GM18505 (cell line): ENCODE results near the gene BORCS5.

ENCODE experiments used
- ATAC-seq: cut with Tn5 transposase; IDR thresholded peaks from one replicate; pipeline ENCODE4 v1.9.1; 2021; ENCODE audit not compliant: unreplicated experiment
- POLR2A ChIP-seq: IDR thresholded peaks from 4 replicates; pipeline ENCODE4 v1.6.1; 2011; ENCODE audit warnings: borderline replicate concordance; ENCODE audit not compliant: insufficient read depth, insufficient read length; ENCODE audit errors: extremely low read depth

The BORCS5 gene

DNA sequence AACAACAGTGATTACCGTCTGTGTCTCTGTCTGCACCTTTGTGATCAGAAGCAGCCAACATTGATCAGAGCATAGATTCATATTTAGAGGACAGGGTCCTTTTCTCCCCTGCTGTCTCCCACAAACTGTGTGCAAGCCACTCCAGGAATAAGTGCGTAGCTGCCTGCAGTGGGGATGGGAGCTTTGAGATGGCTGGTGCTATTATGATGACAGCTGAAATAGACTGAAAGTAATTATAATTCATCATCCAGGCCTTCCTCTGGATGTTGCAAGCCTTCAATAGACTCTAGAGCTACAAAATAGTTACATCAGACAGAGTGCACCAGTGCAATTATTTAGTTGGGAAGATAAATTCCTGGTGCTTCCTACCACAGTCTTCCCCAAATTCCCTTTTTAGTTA lies 68.1 kb downstream of the BORCS5 start:
- TF ChIP-seq POLR2A: no peak
- no peak for ATAC-seq

DNA sequence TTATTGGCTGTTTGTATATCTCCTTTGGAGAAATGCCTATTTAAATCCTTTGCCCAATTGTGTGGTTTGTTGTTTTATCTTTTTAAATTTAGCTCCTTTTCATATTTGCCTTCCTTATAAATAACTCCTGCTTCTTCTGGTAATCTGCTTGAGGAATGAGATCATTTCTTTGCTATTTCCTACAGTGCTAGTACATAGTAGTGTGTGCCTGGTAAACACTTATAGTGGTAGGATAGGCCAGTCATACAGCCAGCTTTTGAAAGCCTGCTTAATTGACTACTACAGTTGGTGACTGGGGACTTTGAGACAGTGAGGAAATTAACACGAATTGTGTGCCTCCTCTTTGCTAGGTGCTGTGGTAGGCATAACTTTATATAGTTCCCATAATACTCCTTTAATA lies 68.7 kb downstream of the BORCS5 start:
- ATAC-seq: no peak
- TF ChIP-seq POLR2A: no peak

DNA sequence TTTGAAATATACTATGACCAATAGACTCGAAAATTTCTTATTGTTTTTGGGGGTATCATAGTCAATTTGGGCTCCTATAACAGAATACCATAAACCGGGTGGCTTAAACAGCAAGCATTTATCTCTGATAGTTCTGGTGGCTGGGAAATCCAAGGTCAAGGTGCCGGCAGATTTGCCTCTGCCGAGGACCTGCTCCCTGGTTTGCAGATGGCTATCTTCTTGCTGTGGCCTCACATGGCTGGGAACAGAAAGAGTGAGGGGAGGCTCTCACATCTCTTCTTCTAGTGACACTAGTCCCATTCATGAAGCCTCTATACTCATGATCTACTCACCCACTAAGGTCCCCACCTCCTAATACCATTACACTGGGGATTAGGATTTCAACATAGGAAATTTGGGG lies 70.7 kb downstream of the BORCS5 start:
- ATAC-seq: no peak
- TF ChIP-seq POLR2A: no peak

DNA sequence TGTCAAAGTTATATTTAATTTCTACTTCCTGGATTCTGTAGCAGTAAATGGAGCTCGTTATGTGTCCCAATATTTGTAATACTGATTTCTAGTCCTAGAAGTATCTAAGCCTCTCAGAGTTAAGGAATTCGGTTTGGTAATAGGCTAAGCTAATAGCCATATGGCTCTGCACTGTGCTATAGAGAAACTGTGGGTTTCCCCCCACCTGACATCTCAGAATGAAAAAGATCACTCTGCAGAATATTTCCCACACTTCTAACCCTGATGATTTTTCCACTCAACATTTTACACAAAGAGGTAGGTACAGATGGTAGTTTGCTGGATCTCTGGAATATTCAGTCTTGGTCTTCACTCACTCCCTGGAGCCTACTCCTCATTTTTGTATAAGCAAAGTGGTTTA lies 71.2 kb downstream of the BORCS5 start:
- ATAC-seq: no peak
- TF ChIP-seq POLR2A: no peak

DNA sequence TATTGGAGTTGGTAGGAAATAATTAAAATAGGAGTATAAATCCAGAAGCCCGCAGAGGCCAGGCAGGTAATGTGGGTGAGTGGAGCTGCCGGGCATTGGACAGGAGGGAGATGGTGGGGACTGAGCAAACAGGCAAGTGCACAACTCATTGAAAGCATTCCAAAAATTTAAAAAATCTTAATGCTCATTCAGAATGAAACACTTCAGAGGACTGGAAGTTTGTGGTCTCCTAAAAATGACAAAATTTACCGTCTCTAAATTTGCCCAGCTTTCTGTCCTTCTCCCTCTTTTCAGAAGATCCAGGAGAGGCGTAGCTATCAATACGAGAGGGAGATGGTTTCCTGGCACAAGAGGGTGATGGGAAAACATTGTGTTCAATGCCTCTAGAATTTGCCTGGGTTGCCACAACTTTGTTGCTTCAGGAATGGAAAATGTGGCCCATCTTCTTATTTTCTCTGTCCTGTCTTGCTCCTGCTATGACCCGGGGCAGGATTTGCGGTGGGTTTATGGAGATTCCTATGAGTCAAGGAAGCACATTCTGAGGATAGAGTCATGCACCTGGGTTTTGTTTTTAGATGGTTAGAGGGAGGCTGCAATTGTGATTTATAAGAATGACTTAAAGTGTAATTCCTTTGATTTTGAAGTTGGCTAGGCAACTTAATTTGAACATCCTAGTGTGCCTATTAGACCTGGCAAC lies 72.2 kb downstream of the BORCS5 start:
- no peak for ATAC-seq

DNA sequence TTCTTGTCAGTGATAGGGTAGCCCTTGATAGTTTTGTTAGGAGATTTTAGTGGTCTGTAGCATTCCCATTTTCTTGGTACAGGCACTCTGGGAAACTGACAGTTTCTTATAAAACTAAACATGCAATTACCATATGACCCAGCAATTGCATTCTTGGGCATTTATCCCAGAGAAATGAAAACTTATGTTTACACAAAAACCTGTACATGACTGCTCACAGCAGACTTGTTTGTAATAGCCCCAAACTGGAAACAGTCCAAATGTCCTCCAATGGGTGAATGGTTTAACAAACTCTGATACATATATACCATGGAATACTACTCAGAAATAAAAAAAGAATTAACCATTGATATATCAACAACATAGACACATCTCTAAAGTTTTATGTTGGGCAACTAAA lies 75.5 kb downstream of the BORCS5 start:
- TF ChIP-seq POLR2A: no peak
- no peak for ATAC-seq

More for the DNA sequence above, 72.2 kb downstream of the BORCS5 start:
- no peak for TF ChIP-seq POLR2A

DNA sequence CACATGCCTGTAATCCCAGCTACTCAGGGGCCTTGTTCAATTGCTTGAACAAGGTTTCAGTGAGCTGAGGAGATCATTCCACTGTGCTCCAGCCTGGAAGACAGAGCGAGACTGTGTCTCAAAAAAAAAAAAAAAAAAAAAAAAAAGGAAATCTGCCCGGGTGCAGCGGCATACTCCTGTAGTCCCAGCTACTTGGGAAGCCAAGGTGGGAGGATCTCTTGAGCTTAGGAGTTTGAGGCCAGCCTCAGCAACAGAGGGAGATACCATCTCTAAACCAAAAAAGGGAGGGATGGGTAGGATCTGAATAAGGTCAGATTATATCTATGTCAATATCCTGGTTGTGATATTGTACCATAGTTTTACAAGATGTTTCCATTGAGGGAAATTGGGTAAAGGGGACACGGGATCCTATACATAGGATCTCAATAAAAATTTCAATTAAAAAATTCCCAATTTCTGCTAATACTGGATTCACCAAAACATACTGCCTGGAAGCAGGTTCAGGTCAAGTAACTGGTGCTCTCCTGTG lies 76.4 kb downstream of the BORCS5 start:
- no peak for ATAC-seq
- no peak for TF ChIP-seq POLR2A

DNA sequence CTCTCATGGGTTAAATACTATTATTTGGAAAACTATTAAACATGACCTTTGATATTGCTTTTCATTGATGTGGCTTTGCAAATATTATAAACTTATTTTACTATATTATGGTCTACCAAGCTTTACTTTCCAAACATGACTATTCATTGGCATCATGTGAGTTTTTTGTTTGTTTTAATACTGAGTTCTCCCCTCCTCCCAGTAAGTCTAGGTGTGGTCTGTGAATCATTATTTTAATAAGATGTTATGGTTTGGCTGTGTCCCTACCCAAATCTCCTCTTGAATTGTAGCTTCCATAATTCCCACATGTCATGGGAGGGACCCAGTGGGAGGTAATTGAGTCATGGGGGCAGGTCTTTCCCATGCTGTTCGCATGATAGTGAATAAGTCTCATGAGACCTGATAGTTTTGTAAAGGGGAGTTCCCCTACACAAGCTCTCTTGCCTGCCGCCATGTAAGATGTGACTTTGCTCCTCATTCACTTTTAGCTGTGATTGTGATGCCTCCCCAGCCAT lies 80.0 kb downstream of the BORCS5 start:
- ATAC-seq: no peak
- no peak for TF ChIP-seq POLR2A

DNA sequence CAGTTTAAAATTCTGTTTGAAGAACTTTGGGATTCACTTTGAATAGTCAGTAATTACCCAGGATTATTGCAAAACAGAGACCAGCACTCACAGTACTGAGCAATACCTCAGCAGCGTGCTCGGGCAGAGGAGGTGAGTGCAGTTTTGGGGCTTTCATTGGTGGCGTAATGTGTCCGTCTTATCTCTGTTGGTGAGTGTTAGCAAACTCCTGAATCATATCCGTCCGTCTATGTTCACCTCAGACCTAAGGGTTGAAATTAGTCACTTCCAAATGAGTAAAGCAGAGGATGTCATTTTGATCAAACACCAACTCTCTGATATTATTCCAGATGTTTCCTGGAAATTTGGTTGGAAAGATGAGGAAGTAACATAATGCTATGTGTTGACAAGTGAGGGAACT lies 82.8 kb downstream of the BORCS5 start:
- no peak for TF ChIP-seq POLR2A
- ATAC-seq: no peak

DNA sequence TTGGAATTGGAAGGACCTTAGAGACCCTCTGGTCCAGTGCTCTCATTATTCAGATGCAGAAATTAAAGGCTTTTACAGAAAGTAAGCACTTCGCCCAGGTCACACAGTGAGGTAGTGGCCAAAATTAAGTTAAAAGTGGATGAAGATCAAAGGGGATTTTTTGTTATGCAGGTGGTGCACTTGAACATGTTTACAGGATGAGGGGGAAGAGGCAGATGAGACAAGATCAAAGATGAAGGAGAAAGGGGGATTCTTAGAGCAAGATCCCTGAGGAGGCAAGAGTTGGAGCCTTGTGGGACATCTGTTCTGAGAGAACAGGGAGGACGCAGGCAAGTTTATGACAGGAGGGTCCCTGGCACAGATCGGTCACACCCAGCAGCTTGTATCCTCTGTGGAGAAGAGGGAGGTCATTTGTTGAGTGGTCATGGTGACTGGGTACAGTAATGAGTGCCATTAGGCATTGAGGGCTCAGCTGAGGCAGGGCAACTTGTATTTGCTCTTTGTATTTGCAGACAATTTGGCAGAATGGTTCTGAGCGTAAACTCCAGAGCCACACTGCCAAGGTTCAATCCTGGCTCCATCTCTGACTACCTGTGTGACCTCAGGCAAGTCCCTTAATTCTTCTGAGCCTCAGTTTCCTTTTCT lies 84.0 kb downstream of the BORCS5 start:
- TF ChIP-seq POLR2A: no peak
- ATAC-seq: no peak

DNA sequence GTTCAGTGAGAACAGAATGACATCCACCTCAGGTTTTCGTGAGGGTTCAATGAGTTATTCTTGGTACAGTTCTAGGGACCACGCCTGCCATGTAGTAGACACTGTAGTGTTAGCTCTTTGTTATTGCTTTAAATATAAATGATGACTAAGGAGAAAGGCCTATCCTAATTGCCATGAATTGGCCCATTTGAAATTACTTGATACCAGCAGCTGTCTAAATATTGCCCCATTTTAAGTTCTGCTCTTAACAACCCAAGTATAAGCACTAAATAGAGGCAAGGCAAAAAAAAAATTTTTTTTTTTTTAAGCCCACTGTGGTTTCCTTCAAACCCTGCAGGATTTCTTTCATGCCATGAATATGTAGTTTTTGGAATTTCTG lies 84.5 kb downstream of the BORCS5 start:
- TF ChIP-seq POLR2A: no peak
- no peak for ATAC-seq

DNA sequence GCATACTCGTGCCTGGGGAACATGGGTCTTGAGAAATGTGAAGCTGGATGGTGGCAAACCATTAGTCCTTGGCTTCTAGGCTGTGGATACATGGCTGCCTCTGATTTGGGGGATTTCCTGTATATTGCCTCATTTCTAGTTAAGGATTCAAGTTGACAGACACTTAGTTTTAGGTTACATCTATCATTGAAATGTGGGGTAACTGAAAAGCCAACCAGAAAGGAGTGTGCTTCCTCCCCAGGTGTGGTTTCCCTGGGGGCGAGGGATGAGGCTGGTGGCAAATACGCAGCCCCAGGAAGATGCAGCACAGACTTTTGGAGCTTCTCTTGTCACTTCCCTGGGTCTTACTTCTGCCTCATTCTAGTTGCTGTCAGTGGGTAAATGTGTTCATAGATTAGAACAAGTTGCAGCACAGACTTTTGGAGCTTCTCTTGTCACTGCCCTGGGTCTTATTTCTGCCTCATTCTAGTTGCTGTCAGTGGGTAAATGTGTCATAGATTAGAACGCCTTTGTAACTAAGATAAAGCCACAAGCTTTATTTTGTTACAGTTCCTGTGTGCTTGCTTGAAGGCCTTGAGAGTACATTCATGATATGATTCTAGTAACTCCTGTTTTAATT lies 85.1 kb downstream of the BORCS5 start:
- ATAC-seq: no peak
- TF ChIP-seq POLR2A: no peak

DNA sequence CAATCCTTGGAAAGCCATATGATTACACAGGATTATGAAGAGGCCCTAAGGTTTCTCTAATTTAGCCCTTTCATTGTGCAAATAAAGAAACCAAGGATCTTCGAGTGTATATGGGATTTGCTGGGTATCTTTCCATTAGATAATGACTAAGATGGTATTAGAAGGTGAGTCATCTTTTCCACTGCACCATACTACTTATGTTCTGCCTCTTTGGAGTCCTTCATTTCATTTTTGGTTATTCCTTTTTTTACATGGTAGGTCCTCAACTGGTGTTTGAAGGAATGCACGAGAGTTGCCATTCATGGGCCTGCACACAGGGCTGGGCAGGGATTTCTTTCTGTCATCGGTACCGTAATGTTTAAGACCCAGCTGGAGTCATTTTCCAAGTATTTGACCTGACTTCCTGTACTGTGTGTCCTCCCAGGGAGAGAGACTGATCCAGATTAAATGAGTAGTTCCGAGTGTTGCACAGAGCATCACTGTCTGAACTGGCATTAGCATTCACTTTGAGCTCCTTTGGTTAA lies 85.7 kb downstream of the BORCS5 start:
- no peak for ATAC-seq
- no peak for TF ChIP-seq POLR2A
